Stomach (tissue), 9 donors: ENCODE results near the gene SMPD3. TPM values are rescaled to one million over a fixed set of nuclear protein-coding genes. Genes with fewer than 3 reads are reported as not detected.

ENCODE experiments used
- DNase-seq, 2 donors: peaks; one replicate each; pipeline versions ENCODE4 v3.0.0 to v3.0.0-alpha.2; 2013 to 2019
- H3K27ac ChIP-seq, 5 donors: fragments of 200-600 bp in 4 of 5; sonication (generic) in 4 of 5; one replicate each; pipeline ENCODE4 v1.5.1; 2013 to 2019; ENCODE audit warnings: mild to moderate bottlenecking in 1 of 5, moderate library complexity in 1 of 5
- H3K27me3 ChIP-seq, 3 donors: fragments of 200-600 bp; sonication (generic); one replicate each; pipeline ENCODE4 v1.5.1; 2017 to 2019; ENCODE audit warnings: mixed run types in 1 of 3
- H3K36me3 ChIP-seq, 4 donors: fragments of 200-600 bp; sonication (generic); 1 replicate in 3 of 4; 2 replicates in 1 of 4; pipeline ENCODE4 v1.5.1; 2016 to 2019
- H3K4me1 ChIP-seq, 4 donors: fragments of 200-600 bp; sonication (generic); one replicate each; pipeline ENCODE4 v1.5.1; 2016 to 2019
- H3K4me3 ChIP-seq, 4 donors: fragments of 200-600 bp; sonication (generic) in 3 of 4; one replicate each; pipeline ENCODE4 v1.5.1; 2016 to 2019; ENCODE audit warnings: mild to moderate bottlenecking in 1 of 4
- H3K9me3 ChIP-seq, 4 donors: fragments of 200-600 bp; sonication (generic); one replicate each; pipeline ENCODE4 v1.5.1; 2016 to 2019
- CTCF ChIP-seq, 7 experiments: fragments of 450-650 bp in 4 of 7; fragments of 200-600 bp in 3 of 7; sonication (generic) in 3 of 7; IDR thresholded peaks; one replicate each; pipeline ENCODE4 v1.5.1; 2016 to 2019; ENCODE audit warnings: antibody characterized with exemption in 7 of 7, control low read depth in 2 of 7, mild to moderate bottlenecking in 1 of 7
- EP300 ChIP-seq: sonication (generic); formaldehyde crosslinking; IDR thresholded peaks from one replicate; pipeline ENCODE4 v1.6.1; 2017; ENCODE audit warnings: antibody characterized with exemption
- POLR2A ChIP-seq, 4 donors: fragments of 450-650 bp; IDR thresholded peaks; one replicate each; pipeline ENCODE4 v1.6.1; 2016; ENCODE audit warnings: antibody characterized with exemption in 4 of 4, control low read depth in 2 of 4, mild to moderate bottlenecking in 1 of 4, moderate library complexity in 1 of 4
- POLR2AphosphoS5 ChIP-seq, 3 donors: sonication (generic); formaldehyde crosslinking; IDR thresholded peaks; one replicate each; pipeline ENCODE4 v1.6.1; 2016; ENCODE audit warnings: antibody characterized with exemption in 3 of 3
- WGBS, 5 donors: extraction: QIAGEN DNeasy Blood & Tissue Kit in 3 of 5; methylation state at CpG; one replicate each; pipeline versions ENCODE4 v1.1.5 to v1.1.7; 2013 to 2018; 5-methylcytosine and 5-hydroxymethylcytosine counted together
- intact Hi-C: fragments of 100-400 bp; cut with DNase I; formaldehyde crosslinking; loops from one replicate; pipeline ENCODE4 v1.15.1; 2023; ENCODE audit warnings: low total_unique reads
- polyA plus RNA-seq, 3 donors: library from polyadenylated mRNA; stranded (reverse); fragments of 200-250 nt; gene quantifications; one replicate each; pipeline ENCODE4 v1.2.3, GENCODE V29; 2013
- total RNA-seq, 5 donors: library from RNA; depleted of rRNA; stranded (reverse); fragments of >200 nt; gene quantifications; one replicate each; pipeline versions ENCODE4 v1.1.0 to v1.2.3, GENCODE V29; 2014 to 2016
- donor health status: healthy with polysubstance abuse.
- donor health status: Bipolar disorder and iron deficiency.
- donor health status: healthy.

The SMPD3 gene
- total and polyA plus RNA-seq, 8 donors = 1.7 to 110 (median 53.7) TPM

GRCh38 chr16:68345351-68345810 is 102.9 kb downstream of the SMPD3 start:
- intact Hi-C loops = no loop called here
- DNase-seq = no peak
- Histone ChIP-seq H3K27me3 (no peaks in the 10 kb centered on the region), H3K27ac (no peak overlapping the region), H3K4me1 (no peaks in the 10 kb centered on the region), H3K36me3 (peaks cover 42 to 96% (median 95%) of the 10 kb centered on the region in 4 donors), H3K4me3 (no peak overlapping the region), H3K9me3 (no peaks in the 10 kb centered on the region)
- TF ChIP-seq POLR2A (IDR thresholded peaks at IDR 0.05) (no peak), EP300 (no peak), POLR2AphosphoS5 (IDR thresholded peaks at IDR 0.05) (no peak), CTCF (IDR thresholded peaks at IDR 0.05) (no peak)
- 76 to 82% (median 78%) methylated on average over 8 to 11 of the region's 11 CpGs for WGBS, 5 donors

- no peak for DNase-seq
- intact Hi-C loops = no loop called here
- no peak overlapping the region for H3K4me3 ChIP-seq
- no peaks in the 10 kb centered on the region for H3K9me3 ChIP-seq
- H3K4me1 ChIP-seq = no peaks in the 10 kb centered on the region
- H3K27me3 ChIP-seq = no peaks in the 10 kb centered on the region
- H3K36me3 ChIP-seq = peaks cover 44 to 96% (median 95%) of the 10 kb centered on the region in 4 donors
- TF ChIP-seq POLR2A (IDR thresholded peaks at IDR 0.05) = no peak
- TF ChIP-seq POLR2AphosphoS5 (IDR thresholded peaks at IDR 0.05) = no peak
- no peak for TF ChIP-seq EP300
- TF ChIP-seq CTCF (IDR thresholded peaks at IDR 0.05) = no peak
- no peak overlapping the region for H3K27ac ChIP-seq
- WGBS, 5 donors = 76 to 85% (median 83%) methylated on average over 11 of the region's 11 CpGs
Observed at GRCh38 chr16:68344252-68344651, 104.1 kb downstream of the SMPD3 start.

- TF ChIP-seq EP300 (no peak), CTCF (IDR thresholded peaks at IDR 0.05) (no peak), POLR2AphosphoS5 (IDR thresholded peaks at IDR 0.05) (no peak), POLR2A (IDR thresholded peaks at IDR 0.05) (no peak)
- WGBS, 5 donors = 88 to 96% (median 91%) methylated on average over 7 of the region's 7 CpGs
- no peaks in the 10 kb centered on the region for H3K9me3 ChIP-seq
- DNase-seq = no peak
- no peak overlapping the region for H3K4me3 ChIP-seq
- no peaks in the 10 kb centered on the region for H3K4me1 ChIP-seq
- peaks cover 53 to 96% (median 95%) of the 10 kb centered on the region in 4 donors for H3K36me3 ChIP-seq
- H3K27me3 ChIP-seq = no peaks in the 10 kb centered on the region
- intact Hi-C loops = no loop called here
- no peak overlapping the region for H3K27ac ChIP-seq
Observed at GRCh38 chr16:68343137-68343536, 105.2 kb downstream of the SMPD3 start.

- no peak for DNase-seq
- H3K36me3 ChIP-seq = peaks cover 53 to 96% (median 95%) of the 10 kb centered on the region in 4 donors
- TF ChIP-seq CTCF (IDR thresholded peaks at IDR 0.05) (no peak), EP300 (no peak), POLR2A (IDR thresholded peaks at IDR 0.05) (no peak)
- intact Hi-C loops = no loop called here
- no peaks in the 10 kb centered on the region for H3K27me3 ChIP-seq
- no peak overlapping the region for H3K27ac ChIP-seq
- H3K4me1 ChIP-seq = no peaks in the 10 kb centered on the region
- H3K9me3 ChIP-seq = no peaks in the 10 kb centered on the region
- 91 to 96% (median 94%) methylated on average over 7 of the region's 7 CpGs for WGBS, 5 donors
- H3K4me3 ChIP-seq = no peak overlapping the region
Observed at GRCh38 chr16:68342620-68343019, 105.7 kb downstream of the SMPD3 start.
